HUDEP-2 (cell line): ENCODE data around the gene MBTPS2.

Experiments used
- DNase-seq, 76 experiments: peaks; one replicate each; lab custom pipeline; 2025; ENCODE audit not compliant: unreplicated experiment in 76 of 76; lab: John Stamatoyannopoulos, UW

MBTPS2 gene

DNA sequence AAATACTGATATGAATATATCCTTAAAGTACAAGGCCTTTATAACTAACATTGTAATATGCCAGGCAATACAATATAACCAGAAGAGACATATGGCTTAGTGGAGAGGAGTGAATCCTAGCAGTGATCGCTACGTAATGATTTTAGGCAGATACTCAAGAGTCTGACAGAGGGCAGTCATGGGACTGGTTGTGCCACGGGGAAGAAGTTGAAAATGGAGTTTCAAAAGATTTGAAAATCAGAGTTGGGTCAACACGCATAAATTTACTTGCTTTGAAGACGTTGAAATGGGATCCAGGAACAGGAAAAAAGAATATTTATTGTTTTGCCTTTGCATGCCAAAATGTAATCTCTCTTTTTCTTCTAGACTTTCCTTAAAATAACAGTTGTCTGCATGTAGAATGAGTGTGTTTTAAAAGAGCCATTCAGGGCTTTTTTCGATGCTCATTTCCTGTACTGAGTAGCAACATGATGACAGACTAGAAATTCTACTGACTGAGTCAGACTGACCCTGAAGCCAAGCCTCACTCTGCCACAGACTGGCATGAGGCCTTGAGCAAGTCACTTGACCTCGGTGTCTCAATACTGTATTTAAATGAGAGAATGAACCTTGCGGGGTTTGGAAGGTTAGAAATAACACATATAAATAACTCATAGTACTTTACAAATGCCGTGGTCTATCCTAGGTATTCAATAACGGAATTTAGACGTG, 93.0 kb downstream of the MBTPS2 start:
- DNase-seq = no peak

DNA sequence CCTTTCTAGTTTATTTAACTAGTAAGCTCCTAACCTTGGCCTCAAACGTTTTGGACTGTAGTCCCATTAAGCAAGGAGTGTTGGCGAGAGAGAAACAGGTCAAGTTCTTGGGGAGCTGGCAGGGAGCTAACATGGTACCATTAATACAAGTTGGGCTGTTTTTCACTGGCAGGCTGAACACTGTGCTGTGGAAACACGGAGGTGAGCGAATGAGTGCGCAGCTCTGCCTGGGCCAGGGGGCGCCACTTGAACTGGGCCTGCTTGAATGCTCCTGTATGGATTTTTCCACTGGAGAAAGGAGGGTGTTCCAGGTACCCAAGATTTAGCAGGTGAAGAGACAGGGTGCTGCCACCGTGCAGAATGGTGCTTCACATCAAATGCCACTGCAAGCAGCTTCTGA, 93.7 kb downstream of the MBTPS2 start:
- no peak for DNase-seq

DNA sequence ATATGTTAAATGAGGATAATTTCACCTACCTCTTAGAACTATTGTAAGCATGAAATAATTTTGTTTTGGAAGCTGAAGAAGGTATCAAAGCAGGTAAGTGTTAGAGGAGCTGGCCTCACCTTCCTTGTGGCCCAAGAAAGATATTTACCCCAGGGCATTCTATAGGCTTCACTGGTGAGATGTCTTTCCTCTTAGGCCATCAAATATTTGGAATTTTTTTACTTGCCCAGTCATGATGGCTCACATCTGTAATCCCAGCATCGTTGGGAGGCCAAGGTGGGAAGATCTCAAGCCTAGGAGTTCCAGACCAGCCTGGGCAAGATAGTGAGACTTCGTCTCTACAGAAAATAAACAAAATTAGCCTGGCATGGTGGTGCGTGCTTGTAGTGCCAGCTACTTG, 95.0 kb downstream of the MBTPS2 start:
- DNase-seq = no peak
